CD4-positive, alpha-beta T cell treated with Interleukin-6 at 100 ng/mL for 8 hours (primary cell): Measurements from ENCODE around the gene DPP4.
"Not testable (repeated sequence)": the region's sequence is repeated elsewhere in the genome, so short reads cannot be mapped to it uniquely, and the experiment has no call there.

Source experiments
- DNase-seq: peaks from one replicate; pipeline ENCODE4 v3.0.0-alpha.2; 2020; ENCODE audit warnings: mixed read lengths, low spot score

DPP4 gene

DNA sequence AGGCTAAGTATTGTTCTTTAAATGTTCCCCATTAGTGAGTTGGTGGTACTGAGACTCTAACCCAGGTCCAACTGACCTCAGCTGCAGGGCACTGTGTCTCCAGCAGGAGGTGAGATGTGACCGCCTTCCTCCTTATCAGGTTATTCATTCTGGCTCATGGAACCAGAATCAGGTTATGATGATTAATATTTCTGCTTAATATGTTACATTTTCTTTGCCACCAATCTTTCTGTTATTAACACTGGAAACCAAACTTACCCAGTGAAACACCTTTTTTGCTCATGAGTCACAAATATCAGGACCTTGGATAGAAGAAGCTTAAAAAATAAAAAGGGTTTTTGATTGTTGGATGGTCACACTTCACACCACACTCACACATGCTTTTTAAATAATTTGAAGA is 85.4 kb downstream of the DPP4 start:
- DNase-seq = no peak

DNA sequence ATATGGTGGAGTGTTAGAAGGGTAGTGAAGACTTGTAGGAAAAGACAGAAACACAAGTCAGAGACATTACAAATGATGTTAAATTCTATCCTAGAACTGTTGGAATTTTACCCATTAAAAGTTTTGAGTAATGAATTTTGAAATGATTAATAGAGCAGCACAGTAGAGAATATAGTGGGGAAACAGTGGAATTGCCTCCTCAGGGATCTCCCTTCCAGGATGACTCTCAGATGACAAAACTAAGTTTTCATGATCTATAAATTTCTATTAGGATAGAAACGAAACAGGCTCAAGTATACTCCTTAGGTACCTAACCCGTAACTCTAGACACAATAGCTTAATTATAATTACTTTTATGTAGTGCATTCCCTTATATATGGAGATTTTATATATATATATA is 86.7 kb downstream of the DPP4 start:
- no peak for DNase-seq

DNA sequence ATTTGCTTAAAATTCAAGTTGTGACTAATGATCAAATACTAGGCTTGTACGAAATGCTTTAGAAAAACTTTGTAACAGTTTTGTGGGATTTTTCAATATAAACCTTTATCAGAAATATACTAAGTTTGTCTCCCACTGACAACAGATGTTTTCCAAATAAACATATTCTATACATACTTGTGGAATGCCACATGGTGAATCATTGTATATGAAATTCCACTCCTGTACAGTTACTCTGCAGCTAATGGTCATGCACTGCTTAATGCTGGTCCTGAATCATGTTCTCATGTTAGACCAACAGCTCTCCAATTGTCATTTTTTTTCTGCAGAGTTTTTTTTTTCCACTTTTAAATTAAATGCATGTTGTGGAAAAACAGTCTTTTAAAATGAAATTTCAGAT is 90.1 kb downstream of the DPP4 start:
- DNase-seq = no peak

DNA sequence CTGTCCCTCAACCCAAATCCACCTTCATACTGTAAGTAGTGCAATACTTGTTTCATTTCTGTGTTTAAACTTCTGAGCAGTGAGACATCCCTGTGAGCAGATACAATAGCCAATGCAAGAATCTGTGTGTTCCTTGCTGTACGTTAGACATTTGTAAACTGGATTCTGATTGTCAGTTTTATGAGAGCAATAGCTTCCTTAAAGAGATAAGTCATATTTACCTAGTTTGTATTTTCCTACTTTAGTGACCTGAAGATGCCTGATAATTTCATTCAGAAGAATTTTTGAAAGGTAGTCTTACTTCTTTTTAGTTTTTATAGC is 90.7 kb downstream of the DPP4 start:
- DNase-seq = no peak

DNA sequence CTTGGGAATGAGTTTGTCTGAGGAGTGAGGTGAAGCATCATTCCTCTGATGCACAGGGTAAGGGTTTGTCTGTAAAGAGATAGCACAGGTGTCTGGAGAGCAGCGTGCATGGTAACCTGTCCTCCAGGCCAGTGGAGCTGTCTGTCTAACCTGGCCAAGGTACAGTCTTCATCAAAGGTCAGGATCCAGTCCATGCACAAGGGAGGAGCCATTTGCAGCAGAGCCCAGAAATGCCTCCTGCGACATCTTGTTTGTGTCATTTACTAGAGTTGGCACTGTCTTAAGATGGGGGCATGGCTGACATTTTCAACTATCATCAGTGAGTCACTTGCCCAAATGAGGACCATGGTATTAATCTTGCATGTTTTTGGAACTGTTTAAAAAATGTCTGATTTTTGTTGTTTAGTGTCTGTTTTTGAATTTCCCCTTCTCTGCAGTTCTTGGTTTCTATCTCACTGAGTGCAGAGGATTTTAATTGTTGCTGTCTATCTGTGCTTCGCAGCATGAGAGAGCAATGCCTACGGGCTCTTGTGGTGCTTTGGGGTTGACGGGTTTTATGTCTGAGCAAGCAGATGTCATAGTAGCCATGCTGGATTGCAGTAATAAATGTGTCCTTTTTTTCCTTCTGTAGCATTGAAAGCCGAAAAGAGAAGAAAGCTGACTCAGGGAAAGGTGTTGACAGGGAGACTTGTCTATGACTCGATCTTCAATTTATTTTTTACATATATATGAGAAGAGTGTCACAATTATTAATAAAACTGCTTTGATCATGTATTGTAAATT is 91.3 kb downstream of the DPP4 start:
- DNase-seq = no peak

DNA sequence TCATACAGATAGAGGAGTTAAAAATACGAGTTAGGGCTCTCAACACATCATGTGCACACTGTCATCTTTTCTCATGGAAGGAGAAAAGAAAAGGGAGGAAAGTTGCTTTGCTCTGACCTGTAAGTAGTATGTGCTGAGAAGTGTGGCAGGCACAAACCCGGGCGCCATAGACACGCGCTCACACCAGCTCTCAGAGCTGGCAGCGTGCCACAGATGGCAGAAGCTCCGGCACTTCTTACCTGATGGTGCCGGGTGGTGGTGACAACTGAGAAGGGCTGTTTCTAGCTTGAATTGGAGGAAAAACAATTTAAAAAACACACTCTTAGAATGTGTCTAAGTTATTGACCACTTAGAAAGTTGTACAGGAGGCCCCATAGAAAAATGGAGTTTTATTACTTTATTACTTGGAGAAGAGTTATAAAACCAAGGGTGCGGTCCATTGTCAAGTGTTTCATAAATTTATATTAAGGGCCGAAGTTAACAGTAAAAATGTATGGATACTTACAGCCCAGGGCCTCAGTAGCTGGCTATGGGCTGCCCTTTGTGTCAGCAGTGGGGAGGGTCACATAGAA is 92.2 kb downstream of the DPP4 start:
- no peak for DNase-seq

DNA sequence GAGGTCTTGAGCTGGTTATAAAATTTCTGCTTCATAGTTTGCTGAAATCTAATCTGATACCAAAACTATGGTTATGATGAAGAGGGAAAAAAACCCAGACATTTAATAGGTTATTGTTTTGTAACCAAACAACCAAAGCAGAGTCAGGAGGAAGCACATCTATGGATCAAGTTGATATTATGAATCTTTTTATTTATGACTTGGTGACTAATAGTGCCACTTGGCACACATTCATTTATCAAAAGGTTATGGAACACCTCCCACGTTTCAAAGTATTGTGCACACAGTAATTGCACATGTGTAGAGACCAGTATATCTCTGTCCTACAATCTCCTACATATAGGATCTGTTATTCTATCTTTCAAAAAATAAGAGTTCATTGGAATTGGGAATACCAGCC is 93.0 kb downstream of the DPP4 start:
- no peak for DNase-seq

DNA sequence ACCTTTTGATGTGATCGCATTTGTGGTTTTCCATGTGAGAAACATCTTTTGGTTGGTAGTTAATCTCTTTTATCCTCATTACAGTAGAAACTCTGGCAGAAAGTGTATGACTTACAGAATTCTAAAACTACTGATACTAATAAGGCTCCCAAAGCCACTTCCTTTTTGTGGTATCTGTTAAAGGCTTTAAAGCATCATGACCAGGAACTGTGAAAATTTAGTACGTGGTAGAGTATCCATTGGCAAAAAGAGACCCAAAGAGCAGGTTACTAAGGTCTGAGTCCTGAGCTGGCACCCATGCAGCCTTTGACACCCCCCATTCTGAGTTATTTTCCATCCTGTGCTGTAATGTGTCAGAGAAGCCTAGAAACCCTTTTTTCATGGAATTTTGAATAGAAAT is 94.5 kb downstream of the DPP4 start:
- DNase-seq = no peak

DNA sequence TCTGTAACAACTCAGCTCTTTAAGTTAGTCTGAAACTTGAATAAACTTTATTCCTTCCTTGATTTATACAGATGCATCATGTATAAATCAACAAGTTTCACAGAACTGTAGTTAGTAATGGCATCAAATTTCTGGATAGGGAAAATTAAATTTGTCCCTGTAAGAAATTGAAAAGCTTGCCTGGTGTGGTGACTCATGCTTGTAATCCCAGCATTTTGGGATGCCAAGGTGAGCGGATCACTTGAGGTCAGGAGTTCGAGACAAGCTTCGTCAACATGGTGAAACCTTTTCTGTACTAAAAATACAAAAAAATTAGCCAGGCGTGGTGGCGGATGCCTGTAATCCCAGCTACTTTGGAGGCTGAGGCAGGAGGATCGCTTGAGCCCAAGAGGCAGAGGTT is 96.1 kb downstream of the DPP4 start:
- not testable (repeated sequence) for DNase-seq

DNA sequence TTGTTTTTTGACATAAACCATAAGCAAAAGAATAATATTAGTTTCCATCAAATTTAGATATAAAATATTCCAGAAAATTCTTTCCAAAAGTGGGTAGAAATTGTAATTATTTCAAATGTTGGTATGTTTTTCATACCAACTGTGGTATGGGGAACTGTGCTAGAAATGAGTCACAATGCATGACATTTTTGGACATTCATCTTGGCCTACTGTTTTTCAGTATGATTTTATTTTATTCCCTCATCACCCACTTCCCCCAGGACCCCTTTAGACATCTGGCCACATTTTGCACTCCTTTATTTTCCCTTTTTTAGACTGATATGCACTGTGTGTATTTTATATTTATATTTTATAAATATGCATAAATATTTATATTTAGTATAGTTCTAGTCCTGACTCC is 97.1 kb downstream of the DPP4 start:
- no peak for DNase-seq

DNA sequence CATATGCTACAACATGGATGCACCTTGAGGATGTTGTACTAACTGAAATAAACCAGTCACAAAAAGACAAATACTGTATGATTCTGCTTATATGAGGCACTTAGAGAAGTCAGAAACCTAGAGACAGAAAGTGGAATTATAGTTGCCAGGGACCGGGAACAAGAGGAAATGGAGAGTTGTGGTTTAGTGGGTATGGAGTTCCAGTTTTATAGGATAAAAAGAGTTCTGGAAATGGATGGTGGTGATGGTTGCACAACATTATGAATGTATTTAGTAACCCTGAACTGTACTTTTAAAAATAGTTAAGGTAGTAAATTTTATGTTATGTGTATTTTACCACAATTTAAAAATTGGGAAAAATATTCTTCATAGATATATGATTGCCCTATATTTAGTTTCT is 97.7 kb downstream of the DPP4 start:
- no peak for DNase-seq

DNA sequence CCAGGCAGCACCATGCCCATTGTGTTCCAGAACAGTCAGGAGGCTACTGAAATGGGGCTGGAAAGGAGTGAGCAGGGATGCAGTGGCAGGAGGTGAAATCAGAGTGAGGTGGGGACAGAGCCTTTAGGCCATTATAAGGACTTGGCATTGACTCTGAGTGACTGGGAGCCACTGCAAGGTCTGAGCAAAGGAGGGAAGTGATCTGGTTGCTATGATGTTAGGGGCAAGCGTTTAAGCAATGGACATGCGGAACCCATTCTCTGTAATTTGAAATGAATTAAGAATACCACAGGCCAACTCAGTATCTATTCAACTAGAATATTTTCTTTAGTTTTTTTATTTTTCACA is 98.2 kb downstream of the DPP4 start:
- DNase-seq = no peak

DNA sequence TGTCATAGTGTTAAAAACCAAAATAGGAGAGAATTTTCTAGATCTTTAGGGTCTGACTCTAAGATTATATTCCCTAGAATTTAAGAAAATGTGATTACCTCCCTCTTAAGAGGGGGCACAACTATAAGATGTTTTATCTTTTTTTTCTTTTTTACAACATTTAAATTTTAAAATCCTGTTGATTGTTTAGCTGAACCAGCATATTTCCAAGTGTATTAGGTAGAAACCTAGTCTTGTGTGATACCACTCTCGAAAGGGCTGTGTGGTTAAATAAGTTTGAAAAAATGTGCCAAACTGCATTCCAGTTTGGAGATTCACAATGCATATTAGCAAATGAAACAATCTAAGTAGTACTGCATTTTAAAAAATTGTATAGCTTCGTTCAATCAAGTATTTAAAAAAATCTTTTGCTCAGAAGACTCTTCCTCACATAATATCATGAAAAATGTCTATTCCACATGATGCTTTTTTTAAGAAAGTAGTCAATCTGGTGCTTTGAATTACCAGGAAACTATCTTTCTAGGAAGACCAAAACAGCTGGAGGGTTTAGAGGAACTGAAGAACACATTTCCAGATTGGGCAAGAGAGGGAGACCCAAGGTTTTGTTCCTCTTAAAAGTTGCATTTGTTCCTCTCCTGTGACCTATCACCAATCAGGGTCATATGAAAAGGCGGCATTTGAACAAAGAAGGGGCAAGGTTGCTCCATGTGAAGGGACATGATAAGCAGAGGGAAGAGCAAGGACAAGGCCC is 98.8 kb downstream of the DPP4 start:
- DNase-seq = no peak

DNA sequence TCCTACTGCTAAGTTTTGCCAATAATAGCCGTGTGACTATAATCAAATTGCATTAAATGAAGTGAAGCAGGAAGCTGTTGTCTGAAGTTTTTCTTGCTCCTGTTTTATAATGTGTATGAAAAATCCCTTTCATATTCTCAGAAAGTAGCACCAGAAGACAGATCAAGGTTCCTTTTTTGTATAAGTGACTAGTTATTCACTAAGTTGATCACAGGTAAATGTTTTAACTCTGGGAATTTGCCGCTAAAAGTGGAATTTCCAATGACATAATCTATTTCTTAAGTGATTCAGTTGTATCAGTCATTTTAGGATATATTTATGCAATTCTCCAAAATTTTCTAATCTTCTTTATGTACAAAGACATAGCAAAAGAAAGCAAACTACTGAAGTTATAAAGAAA is 99.6 kb downstream of the DPP4 start:
- DNase-seq = no peak

DNA sequence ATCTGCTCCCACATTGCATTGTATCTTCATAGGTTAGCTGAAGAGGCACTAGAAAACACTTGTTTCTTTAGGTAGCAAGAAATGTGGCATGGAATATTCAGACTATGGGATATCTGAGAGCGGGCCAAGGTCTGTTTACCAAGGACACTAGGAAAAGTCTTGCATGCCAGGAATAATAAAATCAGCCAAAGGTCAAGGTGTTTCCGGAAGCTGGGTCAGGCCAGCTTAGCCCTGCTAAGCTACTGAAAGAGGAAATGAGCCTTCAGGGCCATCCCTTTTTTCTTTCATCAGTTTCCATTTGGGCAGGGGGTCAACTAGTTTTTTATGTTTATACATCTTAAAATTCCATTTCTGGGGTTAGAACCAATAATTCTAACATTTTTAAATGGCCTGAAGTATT is 101.1 kb downstream of the DPP4 start:
- no peak for DNase-seq

DNA sequence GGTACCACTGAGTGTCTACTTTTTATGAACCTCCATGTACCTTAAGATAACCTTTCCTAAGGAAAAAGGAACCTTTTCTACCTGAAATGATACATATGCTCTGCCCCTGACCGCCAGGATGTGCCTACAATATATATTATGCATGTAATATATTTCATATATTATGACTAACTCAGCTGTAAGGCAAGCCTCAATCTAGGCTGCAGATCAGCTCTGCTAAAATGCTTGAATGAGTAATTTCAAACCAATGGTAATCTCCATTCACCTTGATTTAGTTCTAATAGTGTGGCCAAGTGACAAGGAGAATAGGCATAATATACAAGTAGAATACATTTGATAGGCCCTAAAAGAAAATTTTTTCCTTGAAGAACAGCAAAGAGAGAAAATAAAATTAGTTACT is 101.8 kb downstream of the DPP4 start:
- DNase-seq = no peak

DNA sequence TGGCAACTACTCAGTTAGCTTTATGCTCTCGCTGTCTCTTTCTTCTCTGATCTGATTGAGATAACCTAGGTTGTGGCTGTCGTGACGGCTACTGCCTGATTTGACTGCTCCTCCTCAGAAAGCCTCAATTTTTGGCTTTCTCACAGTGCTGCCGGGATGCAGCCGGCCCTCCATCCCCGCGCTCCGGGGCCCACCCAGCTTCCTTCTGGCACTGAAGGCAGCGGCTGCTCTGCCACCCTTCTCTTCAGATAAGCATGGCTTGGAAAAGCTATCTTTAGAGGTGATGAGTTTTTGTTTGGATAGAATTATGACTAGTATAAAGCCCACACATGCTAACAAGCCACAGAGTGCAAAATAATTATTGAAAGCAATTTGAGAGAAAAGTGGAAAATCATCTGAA is 102.5 kb downstream of the DPP4 start:
- DNase-seq = no peak

DNA sequence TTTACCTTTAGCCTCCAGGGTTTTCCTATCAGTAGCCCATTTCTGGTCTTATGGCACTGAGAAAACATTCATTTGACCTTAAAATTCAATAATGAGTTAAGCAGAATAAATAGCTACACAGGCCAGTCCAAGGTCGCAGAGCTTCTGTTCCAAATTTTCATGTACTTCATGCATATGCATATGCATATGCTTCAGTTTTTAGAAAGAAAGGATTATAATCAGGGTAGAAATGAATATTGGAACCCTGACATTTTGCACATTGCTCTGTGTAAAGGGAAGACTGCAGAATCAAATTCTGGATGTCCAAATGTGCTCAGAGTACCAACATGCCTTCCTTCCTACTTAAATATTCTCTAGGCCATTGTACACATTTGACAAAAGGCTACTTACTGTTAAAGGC is 104.9 kb downstream of the DPP4 start:
- DNase-seq = no peak

DNA sequence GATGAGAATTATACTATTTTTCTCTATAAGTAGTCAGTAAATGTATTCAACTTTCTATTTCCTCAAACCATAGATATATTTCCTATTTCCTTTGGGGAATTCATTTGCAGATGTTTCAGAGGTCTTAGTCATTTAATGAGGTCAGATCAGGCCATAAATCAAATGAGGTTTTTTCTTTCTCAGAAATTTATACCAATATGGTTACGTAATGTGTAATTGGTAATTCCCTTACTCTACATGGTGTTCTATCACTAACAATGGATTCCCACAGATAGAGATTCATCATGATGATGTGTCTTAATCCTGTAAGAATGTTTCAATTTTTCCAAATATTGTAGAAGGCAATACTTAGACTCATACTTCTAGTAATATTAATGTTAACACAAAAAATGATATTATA is 108.0 kb downstream of the DPP4 start:
- DNase-seq = no peak

DNA sequence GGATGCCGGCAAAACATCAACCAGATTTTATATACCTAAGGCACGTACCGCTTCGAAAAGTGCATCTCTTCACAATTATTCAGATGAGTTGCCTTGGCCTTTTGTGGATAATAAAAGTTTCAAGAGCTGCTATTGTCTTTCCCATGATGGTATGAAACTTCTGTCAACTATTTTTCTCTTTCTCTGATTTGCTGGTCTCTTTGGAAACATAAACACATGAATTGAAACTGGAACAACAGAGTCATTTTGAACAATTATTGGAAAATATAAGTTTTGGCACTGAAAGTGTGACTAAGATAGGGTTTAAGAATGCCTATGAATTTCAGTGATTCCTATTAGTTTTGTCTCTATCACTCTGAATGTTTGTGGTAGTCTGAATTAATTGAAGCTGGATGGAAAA is 109.9 kb downstream of the DPP4 start:
- DNase-seq = no peak

DNA sequence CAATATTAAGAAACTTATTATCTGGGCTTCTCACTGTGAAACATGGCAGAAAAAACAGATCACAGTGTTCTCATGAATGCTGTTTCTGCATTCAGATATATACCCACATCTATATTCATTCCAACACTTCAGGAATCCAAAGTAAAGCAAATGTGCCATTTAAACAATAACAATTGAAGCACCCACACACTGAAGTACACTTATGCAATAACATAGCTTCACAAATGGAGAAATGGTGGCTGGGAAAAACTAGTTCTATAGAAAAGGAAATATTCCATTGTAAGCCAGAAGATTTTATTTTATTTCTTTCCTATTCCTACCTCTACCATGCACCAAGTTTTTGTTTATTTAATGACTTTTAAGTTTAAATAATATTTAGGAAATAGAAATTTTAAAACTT is 111.9 kb downstream of the DPP4 start:
- DNase-seq = no peak

DNA sequence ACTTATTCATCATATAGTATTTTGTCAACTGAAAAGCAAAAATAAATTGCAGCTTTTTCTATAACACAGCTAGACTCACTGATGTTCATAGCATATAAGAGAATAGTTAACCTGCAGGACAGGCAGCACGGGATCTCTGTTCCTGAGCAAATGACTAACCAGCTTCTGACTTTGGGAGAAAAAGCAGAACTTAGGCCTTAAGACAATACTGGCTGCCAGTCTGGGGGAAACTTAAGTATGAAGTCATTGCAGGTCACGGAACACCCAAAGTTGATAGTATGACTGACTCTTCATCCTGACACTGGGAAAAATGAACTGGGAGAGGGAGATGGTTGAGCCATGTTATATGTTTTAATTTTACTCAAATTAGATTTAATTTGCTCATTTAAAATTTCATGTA is 113.0 kb downstream of the DPP4 start:
- DNase-seq = no peak

DNA sequence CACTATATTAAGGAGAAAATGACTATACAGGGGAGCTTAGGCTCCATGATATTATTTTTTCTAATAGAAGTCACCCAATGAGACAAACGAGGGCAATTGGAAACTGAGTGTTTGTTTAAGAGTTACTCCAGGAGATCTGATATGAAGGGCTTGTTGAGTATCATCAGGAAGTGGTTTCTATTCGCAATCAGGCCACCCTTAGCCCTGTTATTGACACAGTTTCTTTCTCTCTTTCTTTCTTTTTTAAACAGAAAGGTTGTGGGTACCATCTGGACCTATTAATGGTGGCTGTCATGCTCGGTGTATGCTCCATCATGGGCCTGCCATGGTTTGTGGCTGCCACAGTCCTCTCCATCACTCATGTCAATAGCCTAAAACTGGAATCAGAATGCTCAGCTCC is 117.3 kb downstream of the DPP4 start:
- DNase-seq = peak; percentile 30

DNA sequence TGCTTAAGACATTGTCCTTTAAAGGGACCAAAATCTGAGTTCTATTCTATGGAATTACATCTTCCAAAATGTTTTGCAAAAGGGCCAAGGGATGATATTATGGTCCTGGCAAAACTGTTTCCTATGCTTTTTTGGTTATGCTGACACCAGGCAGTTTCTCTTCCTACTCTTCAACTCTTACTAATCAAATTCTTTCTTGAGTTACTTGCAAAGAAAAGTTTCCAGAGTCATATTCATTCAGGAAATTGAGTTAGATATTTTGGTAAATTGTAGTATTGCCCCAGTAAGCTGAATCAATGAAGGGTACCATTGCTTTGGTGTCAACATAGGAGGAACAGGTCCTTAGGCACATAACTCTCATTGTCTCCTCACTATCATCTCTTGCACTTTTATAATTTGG is 118.8 kb downstream of the DPP4 start:
- DNase-seq = no peak
